NOMO-1 (cell line): ENCODE results near the gene TTC29.

Source experiments
- DNase-seq, 2 experiments: peaks; one replicate each; lab custom pipeline; 2025; ENCODE audit not compliant: unreplicated experiment in 2 of 2; lab: John Stamatoyannopoulos, UW

TTC29 gene, protein sequence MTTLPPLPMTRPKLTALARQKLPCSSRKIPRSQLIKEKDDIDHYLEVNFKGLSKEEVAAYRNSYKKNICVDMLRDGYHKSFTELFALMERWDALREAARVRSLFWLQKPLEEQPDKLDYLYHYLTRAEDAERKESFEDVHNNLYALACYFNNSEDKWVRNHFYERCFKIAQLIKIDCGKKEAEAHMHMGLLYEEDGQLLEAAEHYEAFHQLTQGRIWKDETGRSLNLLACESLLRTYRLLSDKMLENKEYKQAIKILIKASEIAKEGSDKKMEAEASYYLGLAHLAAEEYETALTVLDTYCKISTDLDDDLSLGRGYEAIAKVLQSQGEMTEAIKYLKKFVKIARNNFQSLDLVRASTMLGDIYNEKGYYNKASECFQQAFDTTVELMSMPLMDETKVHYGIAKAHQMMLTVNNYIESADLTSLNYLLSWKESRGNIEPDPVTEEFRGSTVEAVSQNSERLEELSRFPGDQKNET

DNA sequence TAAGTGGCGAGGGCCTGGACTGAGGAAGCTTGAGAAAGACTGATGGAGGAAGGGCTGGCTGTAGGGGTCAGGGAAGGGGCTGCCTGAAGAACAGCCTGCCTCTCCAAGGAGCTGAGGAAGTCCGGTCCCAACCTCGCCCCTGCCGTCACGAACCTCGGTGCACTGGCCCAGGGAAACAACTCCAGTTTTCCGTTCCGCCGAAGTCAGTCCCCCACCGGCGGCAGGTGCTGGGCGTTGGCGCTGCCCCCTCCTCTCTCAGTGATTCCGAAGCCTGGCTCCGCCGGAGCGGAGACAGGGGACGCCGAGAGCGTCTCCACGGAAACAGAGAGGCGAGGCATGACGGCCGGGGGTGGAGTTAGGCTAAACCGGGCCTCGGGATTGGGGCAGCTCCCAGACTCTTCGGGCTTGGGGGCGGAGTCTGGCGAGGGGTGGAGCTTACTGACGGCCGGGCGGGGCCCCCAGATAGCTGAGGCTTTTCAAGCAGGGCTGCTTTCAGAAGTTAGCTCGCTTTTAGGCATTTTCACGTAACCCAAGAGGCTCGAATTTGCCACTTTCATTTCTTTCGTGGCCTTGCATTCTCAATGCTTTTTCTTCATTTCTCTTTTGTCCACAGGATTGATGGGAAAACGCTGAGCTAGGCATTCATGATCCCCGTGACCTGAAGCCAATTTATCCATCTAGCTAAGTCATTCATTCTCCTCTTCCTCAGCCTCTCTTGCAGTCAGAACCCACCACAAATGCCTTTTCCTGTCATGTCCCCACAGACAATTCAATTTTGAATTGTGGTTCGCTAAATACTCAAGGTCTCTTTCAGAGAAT is at the start of gene TTC29:
Gene TTC29 (minus strand): TSS at position 309 of the 819 bp plus-strand sequence. CDS start 5,969 bp downstream, outside the sequence.
- DNase-seq, result peak; percentile 80 to 91

DNA sequence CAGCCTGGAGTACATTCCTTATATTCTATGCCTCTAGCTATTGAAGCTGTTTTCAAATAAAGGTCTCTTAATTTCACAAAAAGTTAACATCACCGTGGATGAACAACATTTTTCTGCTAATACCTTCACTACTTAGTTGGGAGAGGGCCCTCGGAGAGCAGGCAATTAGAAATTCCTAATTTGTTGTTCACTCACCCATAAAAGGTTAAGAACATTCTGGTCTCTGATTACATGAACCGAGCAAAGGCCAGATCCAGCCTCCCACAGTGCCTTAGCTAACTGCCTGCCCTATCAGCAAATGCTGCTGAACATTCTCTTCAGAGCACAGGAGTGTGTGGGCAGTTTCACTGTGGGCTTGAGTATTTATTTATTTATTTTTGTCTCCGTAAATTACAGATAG is 36.0 kb upstream of the TTC29 start:
- DNase-seq, result no peak

DNA sequence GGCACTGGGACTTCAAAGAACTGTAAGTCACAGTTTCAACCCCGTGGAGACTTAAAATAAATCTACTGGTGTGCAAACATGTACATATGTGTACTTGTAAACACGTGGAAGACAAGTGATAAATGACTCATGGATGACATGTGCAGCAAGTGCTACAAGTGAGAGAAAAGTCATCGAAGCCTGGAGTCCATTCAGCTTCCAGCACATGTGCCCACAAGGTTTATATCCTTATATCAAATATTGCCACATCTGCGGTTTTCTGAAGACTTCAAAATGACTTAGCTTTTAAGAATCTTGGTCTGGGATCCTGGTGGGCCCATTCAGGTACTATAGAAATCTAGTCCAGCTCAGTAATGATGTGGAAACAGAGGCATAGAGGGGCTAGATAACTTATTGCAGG is 33.0 kb upstream of the TTC29 start:
- DNase-seq, result no peak

DNA sequence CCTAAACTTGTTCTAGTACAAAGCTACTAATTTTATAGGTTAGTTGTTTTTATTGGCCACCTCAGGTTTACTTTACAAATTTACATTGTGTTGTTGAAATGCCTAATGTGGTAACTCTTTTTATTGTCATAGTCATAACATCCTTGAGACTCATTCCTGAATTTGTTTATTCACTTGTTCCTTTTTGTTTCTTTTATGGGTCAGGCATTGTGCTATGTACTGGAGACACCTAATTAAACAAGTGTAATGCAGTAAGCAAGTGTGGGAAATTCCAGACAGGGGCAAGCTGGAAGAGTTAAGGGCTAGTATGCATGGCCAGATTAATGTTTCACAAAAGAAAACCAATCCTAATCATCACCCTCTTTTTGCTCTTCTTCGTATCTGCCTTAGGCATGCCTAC is 30.5 kb upstream of the TTC29 start:
- DNase-seq, result no peak

DNA sequence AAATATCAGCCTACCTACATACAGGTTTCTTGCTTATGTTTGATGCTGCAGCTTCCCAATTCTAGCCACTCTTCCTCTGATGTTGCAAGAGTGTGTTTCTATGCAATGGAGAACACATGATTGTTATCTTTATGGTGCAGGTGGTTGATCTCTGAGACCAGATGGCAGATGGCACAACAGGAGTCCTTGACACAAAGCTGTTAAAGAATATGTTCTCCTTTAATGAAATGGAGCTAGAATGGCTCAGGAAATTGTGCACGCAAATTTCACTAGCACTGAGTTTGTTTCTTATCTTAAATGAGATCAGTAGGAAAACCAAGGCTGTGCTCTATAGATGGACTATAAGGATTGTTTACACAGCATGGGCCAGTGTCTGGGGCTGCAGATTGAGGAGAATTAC is 29.9 kb upstream of the TTC29 start:
- no peak for DNase-seq

DNA sequence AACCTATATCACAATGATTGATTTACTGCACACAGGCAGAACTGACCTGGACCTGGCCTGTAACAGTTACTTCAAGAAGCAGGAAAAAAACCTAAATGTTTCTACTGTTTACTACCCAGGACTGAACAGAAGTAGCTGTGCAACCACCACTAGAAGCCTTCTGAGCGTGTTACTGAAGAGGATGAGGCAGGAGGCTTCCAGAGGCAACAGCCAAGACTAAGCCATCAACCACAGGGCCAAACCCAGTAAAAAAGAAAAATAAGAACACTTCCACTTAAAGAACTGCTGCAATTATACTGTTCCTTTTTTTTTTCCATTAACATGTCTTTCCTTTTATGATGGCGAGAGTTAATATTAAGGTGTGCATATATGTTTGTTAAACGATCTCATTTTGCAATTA is 29.4 kb upstream of the TTC29 start:
- no peak for DNase-seq

DNA sequence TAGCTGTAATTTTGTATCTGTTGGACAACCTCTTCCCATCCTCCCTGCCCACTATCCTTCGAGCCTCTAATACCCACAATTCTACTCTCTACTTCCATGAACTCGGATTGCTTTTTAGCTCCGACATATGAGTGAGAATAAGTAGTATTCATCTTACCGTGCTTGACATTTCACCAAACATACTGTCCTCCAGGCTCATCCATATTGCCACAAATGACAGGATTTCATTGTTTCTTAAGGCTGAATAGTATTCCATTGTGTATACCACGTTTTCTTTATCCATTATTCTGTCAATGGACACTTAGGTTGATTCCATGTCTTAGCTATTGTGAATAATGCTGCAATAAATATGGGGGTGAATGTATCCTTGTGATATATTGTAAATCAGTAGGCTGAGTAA is 26.4 kb upstream of the TTC29 start:
- DNase-seq, result no peak

DNA sequence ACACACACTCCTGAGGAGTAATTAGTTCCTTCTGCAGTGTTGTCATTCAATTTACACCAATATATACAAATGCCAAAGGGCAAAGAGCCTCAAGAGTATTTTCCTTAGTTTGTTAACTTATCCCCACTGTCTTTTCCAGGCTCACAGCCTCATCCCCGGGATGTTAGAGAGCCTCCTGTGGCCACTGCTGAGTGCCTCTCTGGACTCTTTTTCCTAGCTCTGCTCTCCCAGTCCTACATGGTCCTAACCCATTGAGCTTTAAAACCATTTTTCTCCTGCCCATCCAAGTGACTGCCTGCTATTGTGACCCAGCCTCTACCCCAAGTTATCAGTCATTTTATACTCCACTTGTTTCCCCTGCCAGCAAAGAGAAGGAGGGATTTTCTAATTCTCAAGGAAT is 23.5 kb upstream of the TTC29 start:
- no peak for DNase-seq

DNA sequence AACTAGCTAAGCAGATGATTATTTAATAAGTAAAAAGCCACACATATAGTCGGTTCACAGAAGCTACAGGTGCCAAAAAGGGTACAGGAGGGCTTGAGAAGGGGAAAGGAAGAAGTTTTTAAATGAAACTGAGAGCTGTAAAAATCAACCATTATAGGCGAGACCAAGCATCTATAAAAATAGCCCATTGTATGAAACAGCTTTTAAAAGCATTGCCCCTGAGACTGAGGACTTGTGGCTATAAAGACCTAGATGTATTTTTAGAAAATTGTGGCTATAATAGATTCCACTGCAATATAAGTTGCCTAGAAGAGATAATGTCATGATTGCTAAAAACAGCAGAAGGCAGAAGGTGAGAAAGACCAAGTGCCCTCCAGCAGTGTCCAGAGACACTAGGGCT is 15.0 kb upstream of the TTC29 start:
- DNase-seq, result no peak

DNA sequence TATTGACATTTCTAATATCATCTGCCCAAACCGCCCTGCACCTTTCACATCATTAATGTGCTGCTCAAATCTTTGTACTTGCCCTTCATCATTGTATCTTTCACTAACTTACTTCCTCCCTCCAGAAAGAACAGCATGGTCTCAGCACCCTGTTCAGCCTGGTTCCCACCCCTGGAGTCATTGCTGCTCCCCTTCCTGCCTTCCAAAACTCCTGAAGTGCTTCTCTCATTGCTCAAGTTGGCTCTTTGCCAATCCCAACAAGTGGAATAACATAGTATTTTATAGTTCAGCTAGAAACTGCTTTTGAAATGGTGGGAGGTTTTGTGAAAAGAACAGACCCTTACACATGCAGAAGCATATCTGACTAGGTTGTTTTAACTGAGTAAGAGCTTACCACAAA is 14.0 kb upstream of the TTC29 start:
- no peak for DNase-seq

DNA sequence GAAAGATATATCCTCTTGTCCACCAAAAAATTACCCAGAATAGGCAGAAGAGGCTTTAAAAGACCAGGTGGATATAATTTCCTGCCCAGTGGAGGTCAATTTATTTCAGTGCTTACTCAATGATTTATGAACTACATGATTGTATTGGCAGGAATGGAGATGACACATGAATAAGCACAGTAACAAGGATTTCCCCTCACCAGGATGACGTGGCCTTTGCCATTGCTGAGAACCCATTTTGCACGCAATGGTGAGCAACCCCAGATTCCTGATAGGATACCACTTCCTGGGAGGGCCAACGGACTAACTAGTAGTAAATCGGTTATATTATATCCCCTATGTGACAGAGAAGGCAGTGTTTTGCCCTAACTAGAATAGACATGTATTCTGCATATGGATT is 11.6 kb upstream of the TTC29 start:
- no peak for DNase-seq

DNA sequence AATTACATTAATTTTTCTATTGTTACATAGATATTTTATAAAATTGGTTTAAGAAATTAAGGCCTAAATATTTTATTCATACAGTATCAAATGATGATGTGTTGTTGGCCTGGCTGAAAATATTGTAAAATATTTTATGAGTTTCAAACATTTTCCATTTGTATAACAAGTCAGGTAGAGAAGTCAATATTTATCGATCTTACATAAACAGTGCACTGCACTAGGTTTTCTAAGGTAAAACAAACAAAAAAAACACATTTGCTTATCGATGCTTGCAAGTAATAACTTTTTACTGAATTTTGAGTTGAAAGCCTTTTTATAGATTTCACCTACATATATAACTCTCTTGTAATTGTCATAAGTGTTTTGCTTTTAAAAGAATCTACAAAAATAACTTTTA is 7.2 kb upstream of the TTC29 start:
- DNase-seq, result no peak

DNA sequence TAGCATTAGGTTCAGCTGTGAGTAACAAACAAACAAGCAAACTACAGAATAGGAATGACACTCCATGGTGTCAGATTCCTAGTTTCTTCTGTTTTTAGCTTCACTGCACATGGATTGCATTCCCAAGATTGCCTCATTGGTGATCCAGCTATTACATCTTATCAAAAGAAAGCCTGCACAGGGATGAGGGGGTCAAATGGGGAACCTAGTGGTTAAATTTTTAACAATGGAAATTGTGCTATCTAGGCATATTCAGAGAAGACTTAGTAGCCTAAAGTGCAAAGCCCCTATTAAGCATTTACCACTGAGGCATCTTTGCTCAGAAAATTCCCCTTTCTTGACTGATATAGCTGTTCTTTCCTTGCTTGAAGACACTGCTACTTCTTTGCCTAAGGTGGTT is 3.9 kb upstream of the TTC29 start:
- no peak for DNase-seq

DNA sequence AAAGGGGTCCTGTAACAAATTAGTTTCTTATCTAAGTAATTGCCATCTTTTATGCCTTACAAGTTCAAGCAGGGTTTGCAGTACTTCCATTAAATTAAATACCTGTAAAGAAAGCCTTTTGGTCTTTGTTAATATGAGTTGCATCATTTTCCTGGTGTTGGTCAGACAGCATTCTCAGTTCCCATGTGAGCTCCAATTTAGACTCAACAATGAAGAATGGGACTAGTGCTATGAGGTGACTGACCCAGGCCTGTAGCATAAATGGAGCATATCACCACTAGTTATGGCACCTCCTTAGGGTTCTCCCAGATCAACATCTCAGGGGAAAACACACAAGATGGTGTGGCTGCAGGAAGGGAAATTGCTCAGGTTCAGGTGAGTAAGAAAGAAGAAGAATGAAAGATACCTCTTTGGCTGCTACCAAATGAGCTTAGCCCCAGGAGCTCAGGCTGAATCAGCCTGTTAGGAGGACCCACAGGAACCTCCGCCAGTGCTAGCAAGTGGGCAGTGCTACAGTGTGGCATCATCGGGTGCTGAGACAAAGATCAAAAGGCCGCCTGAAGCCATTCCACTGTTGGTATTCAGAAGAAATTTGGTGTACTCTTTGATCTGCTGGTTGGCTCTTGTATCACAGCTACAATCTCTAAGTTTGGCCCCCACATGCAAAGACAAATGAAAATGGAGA is 1.8 kb downstream of the TTC29 start:
- DNase-seq, result no peak

DNA sequence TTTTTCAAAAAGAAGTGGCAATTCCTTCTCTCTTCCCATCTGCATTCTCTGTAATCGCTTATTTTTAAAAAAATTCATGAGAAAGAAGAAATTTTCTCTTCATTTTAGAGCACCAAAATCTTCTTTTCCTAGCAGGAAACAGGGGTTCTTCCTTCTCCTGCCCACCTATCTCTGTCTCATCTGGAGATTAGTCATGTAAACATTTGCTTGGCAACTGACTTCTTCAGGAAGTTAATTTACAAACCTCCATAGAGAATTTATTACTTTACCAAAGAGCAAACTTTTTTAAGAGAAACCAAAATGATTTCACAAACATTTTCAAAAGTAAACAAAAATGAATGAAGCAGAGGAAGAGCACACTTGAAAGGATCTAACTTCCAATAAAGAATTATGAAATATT is 13.5 kb downstream of the TTC29 start:
- no peak for DNase-seq

DNA sequence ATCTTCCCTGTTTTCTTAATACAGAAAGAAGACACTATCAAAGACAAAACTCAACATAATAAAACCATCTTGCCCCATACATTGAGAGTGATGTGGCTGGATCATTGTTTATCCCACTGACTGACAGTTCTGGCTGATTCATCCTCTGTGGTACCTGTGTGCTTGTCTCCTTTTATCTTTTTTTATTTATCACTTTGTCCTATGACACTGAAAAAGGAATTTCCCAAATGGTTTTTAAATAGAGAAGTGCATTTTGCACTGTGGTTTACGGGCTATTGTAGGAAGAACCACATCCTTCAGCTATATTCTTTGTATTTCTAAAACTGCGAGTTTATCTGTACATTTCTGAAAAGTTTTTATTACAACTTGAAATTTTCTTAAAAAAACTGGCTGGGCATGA is 15.0 kb downstream of the TTC29 start:
- peak in 1 of 2 experiments; percentile 12 for DNase-seq

DNA sequence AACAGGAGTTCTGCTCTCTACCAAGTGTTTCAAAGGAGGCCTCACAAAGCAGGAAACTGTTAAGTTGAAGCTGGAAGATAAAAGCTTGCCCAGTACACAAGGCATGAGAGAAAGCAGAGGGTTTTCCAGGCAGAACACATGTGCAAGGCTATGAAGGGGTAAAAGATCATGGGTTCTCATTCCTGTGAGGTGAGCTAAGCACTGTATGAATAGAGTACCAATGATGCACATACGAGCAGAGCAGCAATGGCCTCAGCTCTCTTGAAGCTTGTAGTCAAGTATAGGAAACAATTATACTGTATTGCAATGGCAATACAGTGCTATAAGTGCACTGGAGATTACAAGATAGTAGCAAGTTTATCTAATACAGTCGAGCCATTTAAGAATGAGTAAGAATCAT is 18.0 kb downstream of the TTC29 start:
- no peak for DNase-seq

DNA sequence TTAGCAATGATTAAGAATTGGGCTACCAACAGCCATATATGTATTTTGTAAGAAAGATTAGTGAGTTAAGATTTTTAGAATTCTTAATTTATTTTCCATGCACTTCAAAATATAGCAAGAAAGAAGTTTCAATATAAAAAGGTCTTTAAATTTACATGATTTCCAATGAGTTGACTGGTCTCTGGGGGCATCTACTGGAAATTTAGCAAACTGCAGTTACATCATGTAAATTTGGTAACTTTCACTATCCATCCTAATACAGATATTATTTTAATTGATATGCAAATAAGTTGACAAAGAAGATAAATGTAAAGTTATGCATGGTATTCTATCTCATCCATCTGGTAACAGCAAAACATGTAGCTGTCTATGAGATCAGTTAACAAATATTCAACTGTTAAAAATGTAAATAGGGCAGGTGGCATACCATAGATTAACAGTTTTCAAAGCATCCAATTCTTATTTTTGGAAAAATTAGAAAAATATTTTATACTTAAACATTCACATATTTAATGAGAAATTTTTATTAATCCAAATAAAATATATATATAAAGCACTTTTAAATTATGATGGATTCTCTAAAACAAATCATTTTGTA is 29.1 kb downstream of the TTC29 start:
- peak; percentile 12 to 49 for DNase-seq

DNA sequence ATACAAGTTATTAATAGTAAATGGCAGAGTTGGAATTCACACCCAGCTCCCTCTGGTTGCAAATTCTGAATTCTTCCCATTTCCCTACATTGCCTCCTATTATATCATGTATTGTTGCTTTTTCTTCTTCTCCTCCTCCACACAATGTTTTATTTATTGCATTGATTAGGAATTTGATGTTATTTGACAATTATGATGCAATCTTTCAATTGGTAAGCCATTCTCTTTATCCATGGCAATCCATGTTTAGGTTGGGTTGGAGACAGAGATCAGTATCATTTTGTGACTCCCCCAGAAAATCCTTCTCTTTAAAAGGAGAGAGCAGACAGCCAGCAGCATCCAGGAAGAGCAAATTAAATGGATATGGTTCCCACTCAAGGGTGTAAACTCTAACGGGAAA is 30.5 kb downstream of the TTC29 start:
- no peak for DNase-seq

DNA sequence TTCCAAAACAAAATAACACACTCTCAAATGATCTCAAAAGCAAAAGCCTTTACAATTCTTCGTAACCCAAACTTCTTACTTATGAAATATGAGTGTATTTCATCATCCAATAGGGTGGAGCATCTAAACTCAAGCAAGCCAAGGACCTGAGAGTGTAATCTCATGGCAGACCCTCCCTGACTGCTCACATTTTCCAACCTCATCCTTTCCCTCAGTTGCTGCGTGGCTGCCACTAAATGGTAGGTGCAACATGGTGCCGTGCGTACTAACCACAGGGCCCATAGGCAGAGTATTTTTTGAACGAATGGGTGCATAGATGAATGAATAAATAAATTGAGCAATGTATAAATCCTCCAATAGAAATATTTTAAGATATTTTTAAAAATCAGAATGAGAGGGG is 45.4 kb downstream of the TTC29 start:
- DNase-seq, result no peak

DNA sequence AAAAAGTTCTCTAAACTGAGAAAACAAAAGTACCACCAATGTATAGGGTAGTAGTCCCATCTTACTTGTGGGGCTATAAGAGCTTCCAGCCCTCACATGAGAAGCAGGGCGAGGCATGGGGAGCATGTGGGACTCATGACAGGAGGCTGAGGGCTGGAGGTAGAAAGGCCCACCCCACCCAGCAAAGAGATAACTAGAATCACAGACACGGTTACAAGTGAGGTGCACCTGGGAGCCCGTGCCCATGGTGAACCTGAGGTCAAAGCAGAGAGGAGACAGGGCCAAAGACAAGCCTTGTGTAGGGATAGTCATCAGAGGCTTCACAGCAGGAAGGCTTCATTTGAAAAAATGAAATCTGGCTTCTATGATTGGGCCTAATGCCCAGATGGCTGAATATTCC is 55.4 kb downstream of the TTC29 start:
- DNase-seq, result no peak
